Stimulated activated CD8-positive, alpha-beta memory T cell treated with anti-CD3 and anti-CD28 coated beads, Interleukin-12 subunit alpha, Interleukin-12 subunit beta, amount 100 ng/mL, for 1 hour (primary cell): ENCODE measurements around the gene SLC6A16.
"Not testable (repeated sequence)": the region's sequence is repeated elsewhere in the genome, so short reads cannot be mapped to it uniquely, and the experiment has no call there.

Experiments used
- DNase-seq: peaks from one replicate; pipeline ENCODE4 v3.0.0-alpha.2; 2020; ENCODE audit warnings: low read depth

Gene SLC6A16

GRCh38 chr19:49324801-49325576 lies at the start of gene SLC6A16:
SLC6A16 (minus strand) TSS chr19:49325191; CDS start chr19:49311347, 13,844 bp downstream.
- DNase-seq = no peak

- DNase-seq = not testable (repeated sequence)
Measured at GRCh38 chr19:49373174-49373573, 48.2 kb upstream of the SLC6A16 start.

GRCh38 chr19:49371184-49371583 lies 46.2 kb upstream of the SLC6A16 start:
- no peak for DNase-seq

GRCh38 chr19:49368711-49369358 lies 43.8 kb upstream of the SLC6A16 start:
- DNase-seq = no peak

- DNase-seq = no peak
Measured at GRCh38 chr19:49366110-49366509, 41.1 kb upstream of the SLC6A16 start.

- DNase-seq = no peak
Measured at GRCh38 chr19:49364083-49364737, 39.2 kb upstream of the SLC6A16 start.

- peak; percentile 15 for DNase-seq
Measured at GRCh38 chr19:49363268-49364082, 38.5 kb upstream of the SLC6A16 start, which contains the start of gene DKKL1. DKKL1 (plus strand) TSS chr19:49363877; CDS start chr19:49363999, 122 bp downstream.

GRCh38 chr19:49362929-49363267 lies 37.9 kb upstream of the SLC6A16 start:
- no peak for DNase-seq

GRCh38 chr19:49362048-49362928 lies 37.3 kb upstream of the SLC6A16 start, which contains the start of gene TEAD2:
TEAD2 (minus strand) TSS chr19:49362416; CDS start chr19:49360075, 2,341 bp downstream.
- no peak for DNase-seq

GRCh38 chr19:49361438-49362047 lies 36.6 kb upstream of the SLC6A16 start:
- DNase-seq = no peak

- no peak for DNase-seq
Measured at GRCh38 chr19:49359851-49360820, 35.1 kb upstream of the SLC6A16 start.

- DNase-seq = no peak
Measured at GRCh38 chr19:49357186-49357585, 32.2 kb upstream of the SLC6A16 start.

GRCh38 chr19:49356382-49356781 lies 31.4 kb upstream of the SLC6A16 start:
- DNase-seq = no peak

- DNase-seq = no peak
Measured at GRCh38 chr19:49355909-49356353, 30.9 kb upstream of the SLC6A16 start.

GRCh38 chr19:49349567-49349966 lies 24.6 kb upstream of the SLC6A16 start:
- no peak for DNase-seq

- DNase-seq = no peak
Measured at GRCh38 chr19:49348305-49349189, 23.6 kb upstream of the SLC6A16 start.

GRCh38 chr19:49347835-49348234 lies 22.8 kb upstream of the SLC6A16 start:
- no peak for DNase-seq

GRCh38 chr19:49347191-49347590 lies 22.2 kb upstream of the SLC6A16 start:
- no peak for DNase-seq
